HepG2 (cell line): ENCODE measurements around the gene TCAF1. TPM values are rescaled to one million over a fixed set of nuclear protein-coding genes. Genes with fewer than 3 reads are reported as not detected.
"Not testable (repeated sequence)": the region's sequence is repeated elsewhere in the genome, so short reads cannot be mapped to it uniquely, and the experiment has no call there.

Experiments
- ATAC-seq: fragments of 200-7000 bp; cut with Tn5 transposase; 3 replicates; pipeline ENCODE4 v1.9.1; 2020; ENCODE audit warnings: mild to moderate bottlenecking, moderate library complexity
- BruUV-seq: library from RNA; stranded (reverse); fragments of 400-500 nt; replicated peaks from 2 replicates; lab custom pipeline; 2021; lab: Mats Ljungman, UMichigan
- CTCF ChIA-PET: fragments of 300-600 bp; formaldehyde crosslinking; extraction: SDS; loops from one replicate; lab custom pipeline; 2021; ENCODE audit warnings: low total read pairs, inconsistent platforms, low intra/inter-chr PET ratio; lab: Yijun Ruan, JAX
- POLR2A ChIA-PET: fragments of 350-600 bp; sonication (Branson Sonifier 250); formaldehyde crosslinking; loops from one replicate; lab custom pipeline; 2020; ENCODE audit warnings: antibody characterized with exemption, inconsistent platforms; lab: Yijun Ruan, JAX
- DNase-seq: peaks from one replicate; pipeline ENCODE4 v3.0.0-alpha.2; 2015; ENCODE audit warnings: low spot score
- FAIRE-seq: peaks from 3 replicates; lab custom pipeline; 2011; peaks lifted over from hg19 to GRCh38; lab: Jason Lieb, UNC
- H2AFZ ChIP-seq: one replicate; pipeline ENCODE4 v1.6.1; 2011; ENCODE audit warnings: low read length, inconsistent platforms
- H3K27ac ChIP-seq: fragments of 300-600 bp; 3 replicates; pipeline ENCODE4 v1.8.0; 2011; ENCODE audit warnings: mixed run types, mild to moderate bottlenecking, mixed read lengths, low read length, inconsistent platforms; ENCODE audit not compliant: insufficient read depth; ENCODE audit errors: extremely low read length
- H3K27me3 ChIP-seq, 2 experiments: fragments of 200-600 bp in 1 of 2; 2 replicates in 1 of 2; 3 replicates in 1 of 2; pipeline versions ENCODE4 v1.6.0 to v1.8.0; 2011; ENCODE audit warnings: low read length in 2 of 2, mild to moderate bottlenecking in 2 of 2, moderate library complexity in 2 of 2, inconsistent platforms in 1 of 2; ENCODE audit not compliant: insufficient read depth in 2 of 2, control insufficient read depth in 1 of 2
- H3K36me3 ChIP-seq, 2 experiments: fragments of 200-600 bp in 1 of 2; replicated peaks in 1 of 2; 2 replicates in 1 of 2; 3 replicates in 1 of 2; pipeline versions ENCODE4 v1.5.1 to v1.8.0; 2011; ENCODE audit warnings: low read length in 2 of 2, inconsistent platforms in 1 of 2; ENCODE audit not compliant: insufficient read depth in 2 of 2, control insufficient read depth in 1 of 2
- H3K4me1 ChIP-seq: 2 replicates; pipeline ENCODE4 v1.5.1; 2012; ENCODE audit warnings: low read length, inconsistent platforms; ENCODE audit not compliant: insufficient read depth
- H3K4me2 ChIP-seq: 2 replicates; pipeline ENCODE4 v1.6.0; 2011; ENCODE audit warnings: low read depth, low read length, inconsistent platforms
- H3K4me3 ChIP-seq, 3 experiments: fragments of 200-600 bp in 1 of 3; sonication (generic), shearing (Covaris generic) in 1 of 3; replicated peaks in 1 of 3; 2 replicates each; pipeline ENCODE4 v1.5.1; 2011 to 2016; ENCODE audit warnings: low read length in 3 of 3, inconsistent platforms in 2 of 3, low read depth in 2 of 3, mild to moderate bottlenecking in 2 of 3, control low read depth in 1 of 3, mixed read lengths in 1 of 3; ENCODE audit not compliant: insufficient read depth in 1 of 3
- H3K79me2 ChIP-seq: one replicate; pipeline ENCODE4 v1.6.1; 2011; ENCODE audit warnings: low read length, inconsistent platforms; ENCODE audit not compliant: insufficient read depth
- H3K9ac ChIP-seq: 2 replicates; pipeline ENCODE4 v1.6.0; 2011; ENCODE audit warnings: mild to moderate bottlenecking, low read depth, low read length, inconsistent platforms; ENCODE audit not compliant: insufficient read depth
- H3K9me3 ChIP-seq: 2 replicates; pipeline ENCODE4 v1.5.1; 2012; ENCODE audit warnings: mild to moderate bottlenecking, low read length
- H4K20me1 ChIP-seq: 2 replicates; pipeline ENCODE4 v1.6.0; 2011; ENCODE audit warnings: inconsistent platforms, mild to moderate bottlenecking, low read length, moderate library complexity; ENCODE audit not compliant: insufficient read depth
- ARNTL ChIP-seq: sonication (generic); formaldehyde crosslinking; IDR thresholded peaks from 2 replicates; pipeline ENCODE4 v1.4.0; 2020; ENCODE audit warnings: mild to moderate bottlenecking, missing genetic modification reagents
- DNMT1 ChIP-seq: sonication (generic); formaldehyde crosslinking; IDR thresholded peaks from 2 replicates; pipeline ENCODE4 v1.5.1; 2020; ENCODE audit warnings: mild to moderate bottlenecking, missing genetic modification reagents
- FOXK2 ChIP-seq: fragments of 450-650 bp; IDR thresholded peaks from 2 replicates; pipeline ENCODE4 v1.6.1; 2016
- GABPB1 ChIP-seq: IDR thresholded peaks from 2 replicates; pipeline ENCODE4 v1.6.1; 2016; ENCODE audit warnings: mild to moderate bottlenecking, missing genetic modification reagents, moderate library complexity, missing compliant biosample characterization
- MTERF4 ChIP-seq: sonication (generic); formaldehyde crosslinking; IDR thresholded peaks from 2 replicates; pipeline ENCODE4 v1.8.0; 2023; ENCODE audit warnings: mild to moderate bottlenecking, missing genetic modification reagents
- MTF1 ChIP-seq: sonication (generic); formaldehyde crosslinking; IDR thresholded peaks from 2 replicates; pipeline ENCODE4 v1.5.0; 2020; ENCODE audit warnings: missing genetic modification reagents
- RARA ChIP-seq: IDR thresholded peaks from 2 replicates; pipeline ENCODE4 v1.6.1; 2016; ENCODE audit warnings: missing genetic modification reagents, missing compliant biosample characterization
- SOX6 ChIP-seq, 2 experiments: fragments of 450-650 bp in 1 of 2; sonication (generic) in 1 of 2; formaldehyde crosslinking in 1 of 2; IDR thresholded peaks; 2 replicates each; pipeline versions ENCODE4 v1.4.0 to v1.6.1; 2017 to 2020; ENCODE audit warnings: antibody characterized with exemption in 1 of 2, mild to moderate bottlenecking in 1 of 2, missing genetic modification reagents in 1 of 2
- SP5 ChIP-seq: IDR thresholded peaks from 2 replicates; pipeline ENCODE4 v1.6.1; 2016; ENCODE audit warnings: low read depth, borderline replicate concordance
- TCF7L2 ChIP-seq: IDR thresholded peaks from 2 replicates; pipeline ENCODE4 v1.6.1; 2011; ENCODE audit warnings: mild to moderate bottlenecking, low read depth, low read length, moderate library complexity
- THAP11 ChIP-seq: IDR thresholded peaks from 2 replicates; pipeline ENCODE4 v1.6.1; 2016; ENCODE audit warnings: missing biosample characterization, missing genetic modification reagents
- TOE1 ChIP-seq: sonication (generic); formaldehyde crosslinking; IDR thresholded peaks from 2 replicates; pipeline ENCODE4 v1.4.0; 2020; ENCODE audit warnings: mild to moderate bottlenecking, missing genetic modification reagents
- ZMYM2 ChIP-seq: sonication (generic); formaldehyde crosslinking; IDR thresholded peaks from 2 replicates; pipeline ENCODE4 v1.8.0; 2022; ENCODE audit warnings: mild to moderate bottlenecking, missing genetic modification reagents
- ZNF768 ChIP-seq: sonication (generic); formaldehyde crosslinking; IDR thresholded peaks from 2 replicates; pipeline ENCODE4 v1.4.0; 2020; ENCODE audit warnings: missing genetic modification reagents
- WGBS: methylation state at CpG from one replicate; pipeline ENCODE4 v1.1.6; 2017; ENCODE audit warnings: low lambda C conversion rate; 5-methylcytosine and 5-hydroxymethylcytosine counted together
- in situ Hi-C: cut with HindIII; loops from 2 replicates; pipeline ENCODE4 v1.10.0; 2017; ENCODE audit warnings: low pct_unique_long_range_greater_than_20kb; ENCODE audit not compliant: extremely low pct_ligation_motif_present
- intact Hi-C: fragments of 100-400 bp; cut with micrococcal nuclease; formaldehyde crosslinking; loops from one replicate; pipeline ENCODE4 v1.10.0; 2022; ENCODE audit not compliant: unreplicated experiment
- polyA plus RNA-seq, 8 experiments: library from polyadenylated mRNA; depleted of rRNA in 3 of 8; stranded (reverse) in 7 of 8; unstranded in 1 of 8; fragments of >200 nt; fragmentation: Illumina TruSeq in 4 of 8; extraction: Trizol in 4 of 8; gene quantifications; 2 replicates each; pipeline versions ENCODE4 v1.2.1 to v1.2.3, GENCODE V29; 2011 to 2016; ENCODE audit warnings: low read depth in 4 of 8, missing spikeins in 1 of 8, mixed read lengths in 1 of 8; ENCODE audit not compliant: insufficient read depth in 1 of 8
- total RNA-seq, 5 experiments: library from RNA; depleted of rRNA; stranded (reverse); fragments of >200 nt; fragmentation: Illumina TruSeq; extraction: Trizol; gene quantifications; 2 replicates each; pipeline ENCODE4 v1.2.3, GENCODE V29; 2016; ENCODE audit warnings: low read depth in 1 of 5

TCAF1 gene
- total and polyA plus RNA-seq, 2 of the 13 experiments (the other 11 are each of a cell fraction or from before 2014, with no cell fraction given): 36.2 to 101 TPM

DNA sequence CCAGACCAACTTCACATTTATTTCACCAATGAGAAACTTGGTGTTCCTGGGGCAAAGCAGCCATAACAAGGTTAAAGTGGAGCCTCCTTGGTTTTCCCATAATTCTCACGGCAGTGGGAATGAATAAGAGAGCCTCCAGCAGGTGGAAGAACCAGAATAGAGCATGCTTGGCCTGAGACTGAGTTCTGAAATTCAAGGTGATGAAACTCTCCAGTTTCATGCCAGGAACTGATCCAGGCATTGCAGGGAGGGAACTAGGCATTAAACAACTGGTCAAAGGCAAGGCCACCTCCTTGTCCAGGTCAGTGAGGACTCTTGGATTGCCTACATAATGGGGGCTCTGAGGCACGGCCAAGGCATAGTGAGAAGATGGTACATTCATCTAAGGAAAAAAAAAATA, 44.0 kb downstream of the TCAF1 start:
- POLR2A ChIA-PET, H4K20me1 ChIP-seq, H3K79me2 ChIP-seq, H3K27ac ChIP-seq, intact Hi-C loops, H2AFZ ChIP-seq, H3K4me3 ChIP-seq, CTCF ChIA-PET, in situ Hi-C loops, DNase-seq, H3K9me3 ChIP-seq, H3K4me2 ChIP-seq, H3K36me3 ChIP-seq, BruUV-seq, H3K27me3 ChIP-seq, H3K9ac ChIP-seq, H3K4me1 ChIP-seq, ATAC-seq, FAIRE-seq: not testable (repeated sequence)
- WGBS: no CpG with 5 or more reads among the region's 2 CpGs

DNA sequence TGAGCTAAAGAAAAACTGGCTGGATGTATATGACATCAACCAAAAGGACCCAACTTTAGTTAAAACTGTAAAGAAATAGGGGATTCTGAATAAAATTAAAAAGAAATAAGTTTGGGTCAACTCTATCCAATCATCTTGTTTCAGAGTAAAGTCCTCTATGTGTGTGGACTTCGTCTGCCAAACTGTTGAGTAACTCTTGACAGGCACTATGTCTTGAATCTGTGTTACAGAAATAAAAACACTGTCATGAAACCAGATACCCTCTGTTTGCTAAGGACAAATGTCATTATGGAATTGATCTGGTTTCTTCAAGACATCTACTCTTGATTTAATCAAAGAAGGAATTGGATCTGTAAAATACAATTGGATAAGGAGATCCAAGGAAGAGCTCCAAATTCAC, 46.5 kb downstream of the TCAF1 start:
- H3K79me2 ChIP-seq, H3K36me3 ChIP-seq, FAIRE-seq, H3K27me3 ChIP-seq, H3K9me3 ChIP-seq, ATAC-seq, H3K4me3 ChIP-seq, POLR2A ChIA-PET, H3K27ac ChIP-seq, DNase-seq, H2AFZ ChIP-seq, intact Hi-C loops, H3K9ac ChIP-seq, in situ Hi-C loops, H3K4me1 ChIP-seq, H3K4me2 ChIP-seq, CTCF ChIA-PET, BruUV-seq, H4K20me1 ChIP-seq: not testable (repeated sequence)
- no CpG with 5 or more reads among the region's 1 CpG for WGBS

- Histone ChIP-seq H3K9ac (no peak overlapping the region), H3K9me3 (no peaks in the 10 kb centered on the region), H3K4me3 (no peak overlapping the region), H3K36me3 (no peaks in the 10 kb centered on the region), H3K79me2 (no peaks in the 10 kb centered on the region), H4K20me1 (no peaks in the 10 kb centered on the region), H2AFZ (no peak overlapping the region), H3K4me2 (no peak overlapping the region), H3K27ac (no peak overlapping the region), H3K27me3 (no peaks in the 10 kb centered on the region), H3K4me1 (no peaks in the 10 kb centered on the region)
- ATAC-seq: no peak
- no TSS peak for BruUV-seq
- FAIRE-seq: no peak
- intact Hi-C loops: no loop called here
- DNase-seq: no peak
- 67% methylated on average over 2 of the region's 2 CpGs for WGBS
- CTCF ChIA-PET: no interaction called here
- POLR2A ChIA-PET: no interaction called here
- in situ Hi-C loops: no loop called here
- TF ChIP-seq ZMYM2 (CRISPR knock-in tag) (no peak), ARNTL (CRISPR knock-in tag) (no peak), SP5 (no peak), DNMT1 (no peak), TOE1 (no peak), FOXK2 (no peak), RARA (CRISPR knock-in tag) (no peak), GABPB1 (CRISPR knock-in tag) (no peak), TCF7L2 (no peak), MTERF4 (no peak), ZNF768 (no peak), MTF1 (no peak), THAP11 (CRISPR knock-in tag) (no peak), SOX6 (IDR thresholded peaks at IDR 0.05) (no peak), SOX6 (CRISPR knock-in tag; IDR thresholded peaks at IDR 0.05) (no peak)
These were observed 51.3 kb downstream of the TCAF1 start for GRCh38 chr7:143850682-143851081.
